ENCODE results near the gene EXOSC9. TPM values are rescaled to one million over a fixed set of nuclear protein-coding genes. Genes with fewer than 3 reads are reported as not detected.

EXOSC9 gene
- total and polyA plus RNA-seq, 8 donors = 6.3 to 15.9 (median 7.8) TPM

DNA sequence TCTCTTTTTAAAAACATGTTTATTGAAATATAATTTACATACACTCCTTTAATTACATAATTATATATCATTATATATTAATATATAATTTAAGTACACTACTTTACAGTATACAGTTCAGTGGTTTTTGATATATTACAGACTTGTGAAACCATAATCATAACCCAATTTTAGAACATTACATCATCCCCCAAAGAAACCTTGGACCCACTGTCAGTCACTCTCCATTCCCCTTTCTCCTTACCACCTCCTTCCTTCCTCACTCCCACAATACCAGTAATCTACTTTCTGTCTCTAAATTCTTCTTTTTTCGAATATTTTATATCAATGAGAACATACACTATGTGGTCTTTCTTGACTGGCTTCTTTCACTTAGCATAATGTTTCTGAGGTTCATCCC, 17.9 kb upstream of the EXOSC9 start:
- H3K36me3 ChIP-seq = no peaks in the 10 kb centered on the region
- no peaks in the 10 kb centered on the region for H3K27me3 ChIP-seq
- intact Hi-C loops (cut with DNase I) = no loop called here
- ATAC-seq (no peak), DNase-seq (no peak), FAIRE-seq (no peak)
- H3K4me1 ChIP-seq = no peaks in the 10 kb centered on the region
- TF ChIP-seq, protein P1, sequence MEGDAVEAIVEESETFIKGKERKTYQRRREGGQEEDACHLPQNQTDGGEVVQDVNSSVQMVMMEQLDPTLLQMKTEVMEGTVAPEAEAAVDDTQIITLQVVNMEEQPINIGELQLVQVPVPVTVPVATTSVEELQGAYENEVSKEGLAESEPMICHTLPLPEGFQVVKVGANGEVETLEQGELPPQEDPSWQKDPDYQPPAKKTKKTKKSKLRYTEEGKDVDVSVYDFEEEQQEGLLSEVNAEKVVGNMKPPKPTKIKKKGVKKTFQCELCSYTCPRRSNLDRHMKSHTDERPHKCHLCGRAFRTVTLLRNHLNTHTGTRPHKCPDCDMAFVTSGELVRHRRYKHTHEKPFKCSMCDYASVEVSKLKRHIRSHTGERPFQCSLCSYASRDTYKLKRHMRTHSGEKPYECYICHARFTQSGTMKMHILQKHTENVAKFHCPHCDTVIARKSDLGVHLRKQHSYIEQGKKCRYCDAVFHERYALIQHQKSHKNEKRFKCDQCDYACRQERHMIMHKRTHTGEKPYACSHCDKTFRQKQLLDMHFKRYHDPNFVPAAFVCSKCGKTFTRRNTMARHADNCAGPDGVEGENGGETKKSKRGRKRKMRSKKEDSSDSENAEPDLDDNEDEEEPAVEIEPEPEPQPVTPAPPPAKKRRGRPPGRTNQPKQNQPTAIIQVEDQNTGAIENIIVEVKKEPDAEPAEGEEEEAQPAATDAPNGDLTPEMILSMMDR (IDR thresholded peaks at IDR 0.05) = no peak
- WGBS, 2 donors = 52% methylated on average over 1 of the region's 1 CpG
- no peak overlapping the region for H3K4me3 ChIP-seq
- H3K27ac ChIP-seq = no peak overlapping the region
- no peaks in the 10 kb centered on the region for H3K9me3 ChIP-seq

DNA sequence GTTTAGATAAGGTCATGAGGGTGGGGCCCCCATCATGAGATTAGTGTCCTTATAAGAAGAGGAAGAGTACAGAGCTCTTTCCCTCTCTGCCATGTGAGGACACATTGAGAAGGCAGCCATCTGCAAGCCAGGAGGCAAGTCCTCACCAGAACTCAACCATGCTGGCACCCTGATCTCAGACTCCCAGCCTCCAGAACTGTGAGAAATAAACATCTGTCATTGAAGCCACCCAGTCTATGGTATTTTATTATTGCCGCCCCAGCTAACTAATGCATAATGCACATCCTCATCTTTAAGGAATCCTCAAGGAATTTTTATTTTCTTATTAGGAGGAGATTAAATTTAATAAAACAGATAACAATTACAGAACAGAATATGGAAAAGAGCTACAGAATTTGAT, 16.7 kb upstream of the EXOSC9 start:
- ATAC-seq (no peak), DNase-seq (no peak), FAIRE-seq (no peak)
- Histone ChIP-seq H3K4me3 (no peak overlapping the region), H3K27ac (no peak overlapping the region), H3K4me1 (no peaks in the 10 kb centered on the region), H3K36me3 (no peaks in the 10 kb centered on the region), H3K27me3 (no peaks in the 10 kb centered on the region), H3K9me3 (no peaks in the 10 kb centered on the region)
- 38 to 84% methylated on average over 1 of the region's 1 CpG for WGBS, 2 donors
- TF ChIP-seq, protein P1 (IDR thresholded peaks at IDR 0.05) = no peak
- intact Hi-C loops (cut with DNase I) = no loop called here

DNA sequence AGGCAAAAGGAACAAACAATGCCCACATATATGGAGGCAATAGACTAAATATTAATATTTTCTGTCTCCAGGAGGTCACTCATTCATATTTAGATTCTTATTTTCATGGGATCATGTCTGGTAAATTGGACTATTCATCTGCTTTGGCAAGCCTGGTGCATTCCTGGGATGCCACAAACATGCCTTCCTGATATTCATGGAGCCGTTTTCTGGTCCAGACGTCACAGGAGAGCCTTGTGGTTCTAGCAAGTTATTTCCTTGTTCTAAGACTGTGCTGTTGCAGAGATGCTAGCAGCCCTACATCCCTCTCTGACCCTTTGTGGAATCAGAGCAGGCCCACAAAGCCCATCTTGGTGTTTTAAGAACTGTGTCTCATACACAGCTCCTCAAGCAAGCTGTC, 16.1 kb upstream of the EXOSC9 start:
- WGBS, 2 donors = 8 to 19% methylated on average over 2 of the region's 2 CpGs
- H3K36me3 ChIP-seq = no peaks in the 10 kb centered on the region
- FAIRE-seq (no peak), DNase-seq (peak in 1 of 6 donors; percentile 15), ATAC-seq (peak in 2 of 4 donors; percentile 61 to 63)
- no peaks in the 10 kb centered on the region for H3K27me3 ChIP-seq
- TF ChIP-seq, protein P1 (IDR thresholded peaks at IDR 0.05) = no peak
- no peak overlapping the region for H3K4me3 ChIP-seq
- no peaks in the 10 kb centered on the region for H3K9me3 ChIP-seq
- intact Hi-C loops (cut with DNase I) = no loop called here
- no peak overlapping the region for H3K27ac ChIP-seq
- H3K4me1 ChIP-seq = no peaks in the 10 kb centered on the region

DNA sequence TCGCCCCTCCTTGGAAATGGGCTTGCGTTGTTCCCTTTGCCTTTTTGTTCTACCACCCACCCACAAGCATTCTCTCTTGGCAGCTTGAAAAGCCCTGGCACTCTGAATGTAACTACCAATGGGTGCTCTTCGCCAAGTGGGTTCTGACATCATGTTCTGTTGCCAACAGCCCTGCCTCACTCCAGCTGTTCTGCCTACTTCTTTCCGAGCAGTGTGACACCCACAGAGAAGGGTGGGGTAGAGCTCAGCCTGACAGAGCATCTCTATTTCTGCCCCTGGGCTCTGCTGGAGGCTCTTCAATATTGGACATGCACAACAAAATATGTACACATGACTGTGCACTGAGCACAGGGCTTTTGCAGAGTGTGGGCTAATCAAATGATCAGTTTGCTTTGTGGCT, 15.6 kb upstream of the EXOSC9 start:
- TF ChIP-seq, protein P1 (IDR thresholded peaks at IDR 0.05) = no peak
- H3K4me1 ChIP-seq = no peaks in the 10 kb centered on the region
- H3K36me3 ChIP-seq = no peaks in the 10 kb centered on the region
- no peaks in the 10 kb centered on the region for H3K9me3 ChIP-seq
- intact Hi-C loops (cut with DNase I) = no loop called here
- H3K4me3 ChIP-seq = no peak overlapping the region
- DNase-seq (no peak), ATAC-seq (no peak), FAIRE-seq (no peak)
- 53 to 55% methylated on average over 4 of the region's 4 CpGs for WGBS, 2 donors
- no peaks in the 10 kb centered on the region for H3K27me3 ChIP-seq
- no peak overlapping the region for H3K27ac ChIP-seq

DNA sequence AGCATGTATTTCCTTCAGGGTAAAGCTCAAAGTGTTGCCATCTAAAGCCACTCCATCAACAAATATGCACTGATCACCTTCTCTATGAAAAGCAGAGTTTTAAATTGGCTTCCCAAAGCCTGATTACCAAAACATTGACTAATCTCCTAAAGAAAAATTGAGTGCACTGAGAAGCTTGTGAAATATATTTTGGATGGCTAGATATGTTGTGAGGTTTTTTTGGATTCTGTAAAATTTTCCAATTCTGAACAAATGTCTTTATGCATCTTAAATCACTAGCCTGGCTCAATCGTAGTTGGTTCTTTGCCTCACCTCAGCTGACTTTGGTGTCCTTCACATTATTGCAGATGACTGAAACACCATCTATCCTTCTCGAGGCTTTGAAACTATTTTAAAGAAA, 14.9 kb upstream of the EXOSC9 start:
- Histone ChIP-seq H3K36me3 (no peaks in the 10 kb centered on the region), H3K9me3 (no peaks in the 10 kb centered on the region), H3K27me3 (no peaks in the 10 kb centered on the region), H3K27ac (no peak overlapping the region), H3K4me1 (no peaks in the 10 kb centered on the region), H3K4me3 (no peak overlapping the region)
- 39 to 62% methylated on average over 2 of the region's 2 CpGs for WGBS, 2 donors
- DNase-seq = no peak
- intact Hi-C loops (cut with DNase I) = no loop called here
- TF ChIP-seq, protein P1 (IDR thresholded peaks at IDR 0.05) = no peak
- no peak for FAIRE-seq
- ATAC-seq = no peak
